GM12878 (cell line): ENCODE data around the gene QRFP. TPM values are rescaled to one million over a fixed set of nuclear protein-coding genes. Genes with fewer than 3 reads are reported as not detected.

Experiments
- ATAC-seq: fragments of 200-7000 bp; cut with Tn5 transposase; 3 replicates; pipeline ENCODE4 v1.9.1; 2020; ENCODE audit warnings: mild to moderate bottlenecking, moderate library complexity
- BruUV-seq: library from RNA; stranded (reverse); fragments of 400-500 nt; replicated peaks from 2 replicates; lab custom pipeline; 2021; lab: Mats Ljungman, UMichigan
- CTCF ChIA-PET: fragments of 300-600 bp; sonication (Branson Sonifier 250); formaldehyde crosslinking; extraction: SDS; loops from one replicate; lab custom pipeline; 2021; ENCODE audit warnings: inconsistent platforms; lab: Yijun Ruan, JAX
- POLR2A ChIA-PET: fragments of 350-600 bp; formaldehyde crosslinking; extraction: SDS; loops from one replicate; lab custom pipeline; 2021; ENCODE audit warnings: inconsistent platforms; lab: Charles Lee
- RAD21 ChIA-PET: fragments of 300-600 bp; sonication (Branson Sonifier 250); formaldehyde crosslinking; loops from one replicate; lab custom pipeline; 2023; ENCODE audit warnings: antibody characterized with exemption; ENCODE audit not compliant: unreplicated experiment; lab: Charles Lee
- SMC1A ChIA-PET: fragments of 300-600 bp; sonication (Branson Sonifier 250); formaldehyde crosslinking; loops from one replicate; lab custom pipeline; 2023; ENCODE audit not compliant: unreplicated experiment, uncharacterized antibody; lab: Charles Lee
- DNase-seq: peaks from one replicate; pipeline ENCODE4 v3.0.0-alpha.2; 2011; ENCODE audit warnings: low read depth, low spot score
- FAIRE-seq: peaks from 3 replicates; lab custom pipeline; 2011; peaks lifted over from hg19 to GRCh38; lab: Jason Lieb, UNC
- H2AFZ ChIP-seq: 2 replicates; pipeline ENCODE4 v1.6.0; 2011; ENCODE audit warnings: low read depth, low read length, control low read depth; ENCODE audit not compliant: control insufficient read depth
- H3K27ac ChIP-seq: 2 replicates; pipeline ENCODE4 v1.5.1; 2011; ENCODE audit warnings: control low read depth; ENCODE audit not compliant: control insufficient read depth, insufficient read depth
- H3K27me3 ChIP-seq, 2 experiments: replicated peaks in 1 of 2; 2 replicates each; pipeline versions ENCODE4 v1.6.0 to v1.6.1; 2011; ENCODE audit warnings: low read length in 1 of 2; ENCODE audit not compliant: control insufficient read depth in 2 of 2, insufficient read depth in 2 of 2
- H3K36me3 ChIP-seq, 2 experiments: 2 replicates each; pipeline ENCODE4 v1.5.1; 2011; ENCODE audit warnings: low read length in 1 of 2; ENCODE audit not compliant: control insufficient read depth in 2 of 2, insufficient read depth in 2 of 2
- H3K4me1 ChIP-seq: 2 replicates; pipeline ENCODE4 v1.6.1; 2011; ENCODE audit warnings: mild to moderate bottlenecking, low read length, moderate library complexity, mixed read lengths; ENCODE audit not compliant: control insufficient read depth, insufficient read depth
- H3K4me2 ChIP-seq: 2 replicates; pipeline ENCODE4 v1.6.0; 2011; ENCODE audit warnings: control low read depth; ENCODE audit not compliant: control insufficient read depth, insufficient read depth
- H3K4me3 ChIP-seq: fragments of 200-600 bp; sonication (generic); 2 replicates; pipeline ENCODE4 v1.5.1; 2016
- H3K79me2 ChIP-seq: 2 replicates; pipeline ENCODE4 v1.6.0; 2011; ENCODE audit warnings: low read length; ENCODE audit not compliant: control insufficient read depth, insufficient read depth
- H3K9ac ChIP-seq: 2 replicates; pipeline ENCODE4 v1.8.0; 2011; ENCODE audit warnings: low read length, control low read depth, mixed read lengths; ENCODE audit not compliant: control insufficient read depth, insufficient read depth
- H3K9me3 ChIP-seq: replicated peaks from 3 replicates; pipeline ENCODE4 v1.5.1; 2011; ENCODE audit warnings: mild to moderate bottlenecking, low read length; ENCODE audit not compliant: control insufficient read depth, insufficient read depth
- H4K20me1 ChIP-seq: 2 replicates; pipeline ENCODE4 v1.6.0; 2011; ENCODE audit not compliant: control insufficient read depth, insufficient read depth
- JUND ChIP-seq: IDR thresholded peaks from 2 replicates; pipeline ENCODE4 v1.6.1; 2012; ENCODE audit warnings: low read depth, mild to moderate bottlenecking, low read length, improper control_type of control experiment, moderate library complexity
- TARDBP ChIP-seq: IDR thresholded peaks from 2 replicates; pipeline ENCODE4 v1.6.1; 2016; ENCODE audit warnings: borderline replicate concordance
- WGBS: methylation state at CpG from one replicate; pipeline ENCODE4 v1.1.6; 2016; ENCODE audit warnings: low lambda C conversion rate; ENCODE audit not compliant: insufficient replicate concordance, insufficient coverage; ENCODE audit errors: missing lambda C conversion rate; 5-methylcytosine and 5-hydroxymethylcytosine counted together
- in situ Hi-C: fragments of 300-500 bp; cut with MboI; formaldehyde crosslinking; loops from 9 replicates; pipeline ENCODE4 v1.14.3; 2018; ENCODE audit warnings: mixed read lengths
- intact Hi-C: fragments of 100-400 bp; cut with micrococcal nuclease; formaldehyde crosslinking; loops from one replicate; pipeline ENCODE4 v1.14.2; 2022; ENCODE audit not compliant: unreplicated experiment
- polyA plus RNA-seq, 11 experiments: library from polyadenylated mRNA; depleted of rRNA in 4 of 11; unstranded in 6 of 11; stranded (reverse) in 5 of 11; fragments of >200 nt; fragmentation: Nextera tagmentation in 4 of 11; fragmentation: Illumina TruSeq in 1 of 11; extraction: Ambion mirVana in 4 of 11; extraction: Trizol in 1 of 11; gene quantifications; 1 replicate in 1 of 11; 2 replicates in 10 of 11; pipeline versions ENCODE4 v1.2.1 to v1.2.3, GENCODE V29; 2011 to 2016; ENCODE audit warnings: inconsistent platforms in 2 of 11, missing spikeins in 2 of 11, low read depth in 1 of 11
- total RNA-seq, 4 experiments: library from RNA; depleted of rRNA in 3 of 4; stranded (reverse); fragments of >200 nt in 3 of 4; fragmentation: Illumina TruSeq in 1 of 4; extraction: Trizol in 1 of 4; gene quantifications; 2 replicates each; pipeline versions ENCODE4 v1.2.1 to v1.2.3, GENCODE V29; 2013 to 2021
- TF ChIP-seq, protein P1 (sequence below), 3 experiments: IDR thresholded peaks in 2 of 3; conservative IDR thresholded peaks in 1 of 3; 2 replicates each; pipeline ENCODE4 v1.5.1; 2011; ENCODE audit warnings: low read depth in 3 of 3, low read length in 3 of 3, mild to moderate bottlenecking in 3 of 3, control low read depth in 2 of 3, moderate library complexity in 2 of 3, inconsistent platforms in 1 of 3, mixed read lengths in 1 of 3; ENCODE audit not compliant: control insufficient read depth in 2 of 3, insufficient read depth in 1 of 3; ENCODE audit errors: extremely low read depth in 1 of 3
- TF ChIP-seq, protein P2 (sequence below): IDR thresholded peaks from 2 replicates; pipeline ENCODE4 v1.6.1; 2012; ENCODE audit warnings: mild to moderate bottlenecking, low read depth, low read length

QRFP gene
- total and polyA plus RNA-seq, 10 of the 15 experiments (the other 5 are each of a cell fraction or from before 2014, with no cell fraction given) = not detected

DNA sequence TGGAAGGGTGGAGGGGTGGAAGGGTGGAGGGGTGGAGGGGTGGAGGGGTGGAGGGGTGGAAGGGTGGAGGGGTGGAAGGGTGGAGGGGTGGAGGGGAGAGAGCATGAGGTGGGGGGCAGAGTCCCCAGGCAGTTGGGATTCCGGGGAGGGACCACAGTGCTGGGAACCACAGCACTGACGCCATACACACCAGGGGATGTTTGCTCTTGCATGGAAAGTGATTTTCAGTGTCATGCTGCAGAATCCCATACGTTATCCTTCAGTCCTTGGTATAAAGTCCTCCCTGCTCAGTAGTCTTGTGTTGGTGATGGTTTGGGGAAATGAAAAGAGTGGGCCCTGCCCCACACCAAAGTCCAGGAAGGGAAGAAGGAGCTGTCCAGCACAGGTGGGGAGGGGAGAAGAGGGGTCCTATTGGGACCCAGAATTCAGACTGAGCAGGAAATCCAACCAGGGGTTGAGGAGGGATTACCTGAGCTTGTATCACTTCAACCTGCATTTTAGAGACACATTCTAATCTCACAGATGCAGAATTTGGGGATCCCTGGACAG, 48.0 kb upstream of the QRFP start:
- Histone ChIP-seq H3K36me3 (no peaks in the 10 kb centered on the region), H3K9me3 (no peaks in the 10 kb centered on the region; the same call in 2 of the 3 replicates), H3K79me2 (no peaks in the 10 kb centered on the region), H3K4me2 (no peak overlapping the region), H3K4me1 (no peaks in the 10 kb centered on the region), H2AFZ (no peak overlapping the region), H3K27ac (no peak overlapping the region), H3K4me3 (no peak overlapping the region), H3K9ac (no peak overlapping the region), H4K20me1 (peaks cover 6% of the 10 kb centered on the region; the same call in 1 of the 2 replicates), H3K27me3 (peaks cover 3 to 6% of the 10 kb centered on the region in 2 experiments; a peak in 3 of 4 replicates)
- BruUV-seq = no TSS peak
- ATAC-seq = no peak
- TF ChIP-seq, protein P1, sequence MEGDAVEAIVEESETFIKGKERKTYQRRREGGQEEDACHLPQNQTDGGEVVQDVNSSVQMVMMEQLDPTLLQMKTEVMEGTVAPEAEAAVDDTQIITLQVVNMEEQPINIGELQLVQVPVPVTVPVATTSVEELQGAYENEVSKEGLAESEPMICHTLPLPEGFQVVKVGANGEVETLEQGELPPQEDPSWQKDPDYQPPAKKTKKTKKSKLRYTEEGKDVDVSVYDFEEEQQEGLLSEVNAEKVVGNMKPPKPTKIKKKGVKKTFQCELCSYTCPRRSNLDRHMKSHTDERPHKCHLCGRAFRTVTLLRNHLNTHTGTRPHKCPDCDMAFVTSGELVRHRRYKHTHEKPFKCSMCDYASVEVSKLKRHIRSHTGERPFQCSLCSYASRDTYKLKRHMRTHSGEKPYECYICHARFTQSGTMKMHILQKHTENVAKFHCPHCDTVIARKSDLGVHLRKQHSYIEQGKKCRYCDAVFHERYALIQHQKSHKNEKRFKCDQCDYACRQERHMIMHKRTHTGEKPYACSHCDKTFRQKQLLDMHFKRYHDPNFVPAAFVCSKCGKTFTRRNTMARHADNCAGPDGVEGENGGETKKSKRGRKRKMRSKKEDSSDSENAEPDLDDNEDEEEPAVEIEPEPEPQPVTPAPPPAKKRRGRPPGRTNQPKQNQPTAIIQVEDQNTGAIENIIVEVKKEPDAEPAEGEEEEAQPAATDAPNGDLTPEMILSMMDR (IDR thresholded peaks at IDR 0.05 in 2 of 3, conservative IDR thresholded peaks at IDR 0.05 in 1 of 3; ENCODE audit: control insufficient read depth in 2 of 3, extremely low read depth in 1 of 3, insufficient read depth in 1 of 3, low read depth in 3 of 3, low read length in 3 of 3) = no peak
- TF ChIP-seq JUND = no peak
- TF ChIP-seq, protein P2, sequence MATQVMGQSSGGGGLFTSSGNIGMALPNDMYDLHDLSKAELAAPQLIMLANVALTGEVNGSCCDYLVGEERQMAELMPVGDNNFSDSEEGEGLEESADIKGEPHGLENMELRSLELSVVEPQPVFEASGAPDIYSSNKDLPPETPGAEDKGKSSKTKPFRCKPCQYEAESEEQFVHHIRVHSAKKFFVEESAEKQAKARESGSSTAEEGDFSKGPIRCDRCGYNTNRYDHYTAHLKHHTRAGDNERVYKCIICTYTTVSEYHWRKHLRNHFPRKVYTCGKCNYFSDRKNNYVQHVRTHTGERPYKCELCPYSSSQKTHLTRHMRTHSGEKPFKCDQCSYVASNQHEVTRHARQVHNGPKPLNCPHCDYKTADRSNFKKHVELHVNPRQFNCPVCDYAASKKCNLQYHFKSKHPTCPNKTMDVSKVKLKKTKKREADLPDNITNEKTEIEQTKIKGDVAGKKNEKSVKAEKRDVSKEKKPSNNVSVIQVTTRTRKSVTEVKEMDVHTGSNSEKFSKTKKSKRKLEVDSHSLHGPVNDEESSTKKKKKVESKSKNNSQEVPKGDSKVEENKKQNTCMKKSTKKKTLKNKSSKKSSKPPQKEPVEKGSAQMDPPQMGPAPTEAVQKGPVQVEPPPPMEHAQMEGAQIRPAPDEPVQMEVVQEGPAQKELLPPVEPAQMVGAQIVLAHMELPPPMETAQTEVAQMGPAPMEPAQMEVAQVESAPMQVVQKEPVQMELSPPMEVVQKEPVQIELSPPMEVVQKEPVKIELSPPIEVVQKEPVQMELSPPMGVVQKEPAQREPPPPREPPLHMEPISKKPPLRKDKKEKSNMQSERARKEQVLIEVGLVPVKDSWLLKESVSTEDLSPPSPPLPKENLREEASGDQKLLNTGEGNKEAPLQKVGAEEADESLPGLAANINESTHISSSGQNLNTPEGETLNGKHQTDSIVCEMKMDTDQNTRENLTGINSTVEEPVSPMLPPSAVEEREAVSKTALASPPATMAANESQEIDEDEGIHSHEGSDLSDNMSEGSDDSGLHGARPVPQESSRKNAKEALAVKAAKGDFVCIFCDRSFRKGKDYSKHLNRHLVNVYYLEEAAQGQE = 0 out of 2 replicates have a peak, but pooled peaks have one; percentile 33
- TF ChIP-seq TARDBP = no peak
- in situ Hi-C loops = loop anchor here (5.0 kb wide), 3 partner anchors 77 to 237 kb away; no protein-coding TSS in a partner anchor
- no peak for DNase-seq
- ChIA-PET SMC1A (interaction anchor here (0.7 kb wide), 1 partner anchor 75 kb away, joined by 3 read pairs; no protein-coding TSS in a partner anchor), CTCF (interaction anchor here (0.6 to 1.4 kb wide), 5 partner anchors 10 to 173 kb away, joined by 3 to 6 read pairs (median 3); no protein-coding TSS in a partner anchor), RAD21 (no interaction called here), POLR2A (no interaction called here)
- WGBS = 0% methylated on average over 2 of the region's 3 CpGs
- no peak for FAIRE-seq
- intact Hi-C loops = no loop called here
